Caco-2 (cell line): ENCODE data around the gene IL10. TPM values are rescaled to one million over a fixed set of nuclear protein-coding genes. Genes with fewer than 3 reads are reported as not detected.

Experiments used
- BruUV-seq: library from RNA; stranded (reverse); fragments of 400-500 nt; replicated peaks from 2 replicates; lab custom pipeline; 2021; lab: Mats Ljungman, UMichigan
- CTCF ChIA-PET: fragments of 300-600 bp; sonication (Branson Sonifier 250); formaldehyde crosslinking; loops from one replicate; lab custom pipeline; 2022; ENCODE audit warnings: antibody characterized with exemption; lab: Charles Lee
- POLR2A ChIA-PET: fragments of 300-600 bp; sonication (Branson Sonifier 250); formaldehyde crosslinking; loops from one replicate; lab custom pipeline; 2022; ENCODE audit warnings: antibody characterized with exemption; lab: Charles Lee
- DNase-seq, 2 experiments: peaks; one replicate each; pipeline versions ENCODE4 v3.0.0 to v3.0.0-alpha.2; 2020 to 2022
- H3K27me3 ChIP-seq: replicated peaks from 2 replicates; pipeline ENCODE4 v1.6.0; 2011; ENCODE audit warnings: low read length; ENCODE audit not compliant: control insufficient read depth, insufficient read depth
- H3K36me3 ChIP-seq: 2 replicates; pipeline ENCODE4 v1.5.1; 2011; ENCODE audit warnings: low read length; ENCODE audit not compliant: control insufficient read depth, insufficient read depth
- H3K4me1 ChIP-seq: fragments of 250-450 bp; sonication (Bioruptor Pico); 2 replicates; pipeline ENCODE4 v1.5.1; 2020; ENCODE audit warnings: mild to moderate bottlenecking
- H3K4me3 ChIP-seq: 2 replicates; pipeline ENCODE4 v1.5.1; 2011; ENCODE audit warnings: low read depth, mild to moderate bottlenecking, control low read depth, low read length
- H3K9me3 ChIP-seq: fragments of 250-450 bp; sonication (Bioruptor Pico); 2 replicates; pipeline ENCODE4 v1.5.1; 2020; ENCODE audit warnings: mild to moderate bottlenecking, moderate library complexity
- H3K27ac Mint-ChIP-seq: one replicate; pipeline ENCODE4 v1.8.0; 2022; ENCODE audit warnings: mixed read lengths; ENCODE audit not compliant: unreplicated experiment
- H3K27me3 Mint-ChIP-seq: one replicate; pipeline ENCODE4 v1.8.0; 2022; ENCODE audit warnings: mixed read lengths; ENCODE audit not compliant: insufficient read depth, unreplicated experiment
- H3K36me3 Mint-ChIP-seq: one replicate; pipeline ENCODE4 v1.8.0; 2022; ENCODE audit warnings: mild to moderate bottlenecking, mixed read lengths; ENCODE audit not compliant: insufficient read depth, unreplicated experiment
- H3K4me1 Mint-ChIP-seq: one replicate; pipeline ENCODE4 v1.8.0; 2022; ENCODE audit warnings: low read depth, mixed read lengths; ENCODE audit not compliant: unreplicated experiment
- H3K4me3 Mint-ChIP-seq: one replicate; pipeline ENCODE4 v1.8.0; 2022; ENCODE audit warnings: mild to moderate bottlenecking, moderate library complexity, mixed read lengths; ENCODE audit not compliant: unreplicated experiment
- H3K9me3 Mint-ChIP-seq: one replicate; pipeline ENCODE4 v1.8.0; 2022; ENCODE audit warnings: mixed read lengths; ENCODE audit not compliant: unreplicated experiment
- intact Hi-C: fragments of 100-400 bp; cut with micrococcal nuclease; formaldehyde crosslinking; loops from one replicate; pipeline ENCODE4 v1.10.0; 2022; ENCODE audit not compliant: unreplicated experiment
- total RNA-seq: library from RNA; stranded (reverse); gene quantifications from 2 replicates; pipeline ENCODE4 v1.2.3, GENCODE V29; 2022
- TF ChIP-seq, protein P1 (sequence below), 2 experiments: fragments of 200-600 bp in 1 of 2; IDR thresholded peaks; 1 replicate in 1 of 2; 2 replicates in 1 of 2; pipeline versions ENCODE4 v1.5.1 to v1.8.0; 2011 to 2022; ENCODE audit warnings: antibody characterized with exemption in 1 of 2, control low read depth in 1 of 2, inconsistent platforms in 1 of 2, low read depth in 1 of 2, low read length in 1 of 2, mild to moderate bottlenecking in 1 of 2, moderate library complexity in 1 of 2; ENCODE audit not compliant: insufficient read depth in 1 of 2, severe bottlenecking in 1 of 2, unreplicated experiment in 1 of 2

IL10 gene
- total RNA-seq, 1 experiment from 2014 or later, result not detected

DNA sequence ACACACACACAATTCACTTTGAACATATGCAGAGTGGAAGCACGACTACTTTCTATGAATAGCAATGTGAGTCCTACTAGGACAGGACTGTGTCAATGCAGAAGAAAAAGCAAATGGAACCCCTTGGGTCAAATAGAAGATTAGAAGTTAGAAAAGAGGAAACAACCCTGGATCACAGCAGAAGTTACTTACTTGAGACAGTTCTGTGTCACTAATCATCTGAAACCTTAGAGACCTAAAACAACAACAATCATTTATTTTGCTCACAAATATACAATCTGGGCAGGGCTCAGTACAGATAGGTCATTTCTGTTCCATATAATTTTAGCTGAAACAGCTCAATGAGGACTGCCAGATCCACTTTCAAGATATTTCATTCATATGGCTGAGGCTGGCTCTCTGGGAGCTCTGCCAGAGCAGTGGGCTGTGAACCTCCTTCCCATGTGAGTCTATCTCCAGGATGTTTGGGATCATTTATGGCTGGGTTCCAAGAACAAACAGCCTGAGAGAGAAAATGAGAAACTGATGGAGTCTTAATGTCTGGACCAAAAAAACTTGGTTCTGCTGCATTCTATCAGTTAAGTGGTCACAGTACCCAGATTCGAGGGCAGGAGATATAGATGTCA lies 42.5 kb upstream of the IL10 start:
- ChIA-PET CTCF (no interaction called here), POLR2A (no interaction called here)
- no peak overlapping the region for H3K27ac Mint-ChIP-seq
- TF ChIP-seq, protein P1, sequence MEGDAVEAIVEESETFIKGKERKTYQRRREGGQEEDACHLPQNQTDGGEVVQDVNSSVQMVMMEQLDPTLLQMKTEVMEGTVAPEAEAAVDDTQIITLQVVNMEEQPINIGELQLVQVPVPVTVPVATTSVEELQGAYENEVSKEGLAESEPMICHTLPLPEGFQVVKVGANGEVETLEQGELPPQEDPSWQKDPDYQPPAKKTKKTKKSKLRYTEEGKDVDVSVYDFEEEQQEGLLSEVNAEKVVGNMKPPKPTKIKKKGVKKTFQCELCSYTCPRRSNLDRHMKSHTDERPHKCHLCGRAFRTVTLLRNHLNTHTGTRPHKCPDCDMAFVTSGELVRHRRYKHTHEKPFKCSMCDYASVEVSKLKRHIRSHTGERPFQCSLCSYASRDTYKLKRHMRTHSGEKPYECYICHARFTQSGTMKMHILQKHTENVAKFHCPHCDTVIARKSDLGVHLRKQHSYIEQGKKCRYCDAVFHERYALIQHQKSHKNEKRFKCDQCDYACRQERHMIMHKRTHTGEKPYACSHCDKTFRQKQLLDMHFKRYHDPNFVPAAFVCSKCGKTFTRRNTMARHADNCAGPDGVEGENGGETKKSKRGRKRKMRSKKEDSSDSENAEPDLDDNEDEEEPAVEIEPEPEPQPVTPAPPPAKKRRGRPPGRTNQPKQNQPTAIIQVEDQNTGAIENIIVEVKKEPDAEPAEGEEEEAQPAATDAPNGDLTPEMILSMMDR (IDR thresholded peaks at IDR 0.05; ENCODE audit: insufficient read depth in 1 of 2, low read depth in 1 of 2, low read length in 1 of 2, severe bottlenecking in 1 of 2, unreplicated experiment in 1 of 2), result no peak
- no peaks in the 10 kb centered on the region for H3K36me3 ChIP-seq
- no peaks in the 10 kb centered on the region for H3K36me3 Mint-ChIP-seq
- intact Hi-C loops, result no loop called here
- H3K4me3 ChIP-seq, result no peak overlapping the region
- H3K27me3 Mint-ChIP-seq, result peaks cover 5% of the 10 kb centered on the region
- no peaks in the 10 kb centered on the region for H3K4me1 ChIP-seq
- no peaks in the 10 kb centered on the region for H3K4me1 Mint-ChIP-seq
- no peaks in the 10 kb centered on the region for H3K9me3 ChIP-seq
- no peak for DNase-seq
- no peaks in the 10 kb centered on the region for H3K27me3 ChIP-seq
- no peaks in the 10 kb centered on the region for H3K9me3 Mint-ChIP-seq
- BruUV-seq, result no TSS peak
- H3K4me3 Mint-ChIP-seq, result no peak overlapping the region

- ChIA-PET POLR2A (no interaction called here), CTCF (no interaction called here)
- H3K27me3 Mint-ChIP-seq, result peaks cover 5% of the 10 kb centered on the region
- BruUV-seq, result no TSS peak
- TF ChIP-seq, protein P1 (IDR thresholded peaks at IDR 0.05; ENCODE audit: insufficient read depth in 1 of 2, low read depth in 1 of 2, low read length in 1 of 2, severe bottlenecking in 1 of 2, unreplicated experiment in 1 of 2), result no peak
- H3K36me3 ChIP-seq, result no peaks in the 10 kb centered on the region
- H3K36me3 Mint-ChIP-seq, result no peaks in the 10 kb centered on the region
- no peak overlapping the region for H3K27ac Mint-ChIP-seq
- intact Hi-C loops, result no loop called here
- no peak overlapping the region for H3K4me3 ChIP-seq
- no peaks in the 10 kb centered on the region for H3K9me3 Mint-ChIP-seq
- H3K9me3 ChIP-seq, result no peaks in the 10 kb centered on the region
- DNase-seq, result no peak
- H3K4me1 Mint-ChIP-seq, result no peaks in the 10 kb centered on the region
- H3K4me1 ChIP-seq, result no peaks in the 10 kb centered on the region
- H3K4me3 Mint-ChIP-seq, result no peak overlapping the region
- H3K27me3 ChIP-seq, result no peaks in the 10 kb centered on the region
Observed at GRCh38 chr1:206812471-206812870, 40.2 kb upstream of the IL10 start.

- peaks cover 5% of the 10 kb centered on the region for H3K27me3 Mint-ChIP-seq
- CTCF ChIA-PET, result interaction anchor here (0.5 to 2.1 kb wide), 15 partner anchors 10 to 243 kb away, joined by 3 to 22 read pairs (median 4); no protein-coding TSS in a partner anchor
- H3K4me1 Mint-ChIP-seq, result no peaks in the 10 kb centered on the region
- intact Hi-C loops, result loop anchor here (1.0 to 2.0 kb wide), 3 partner anchors 83 to 173 kb away; no protein-coding TSS in a partner anchor
- H3K36me3 ChIP-seq, result no peaks in the 10 kb centered on the region
- H3K36me3 Mint-ChIP-seq, result no peaks in the 10 kb centered on the region
- H3K9me3 ChIP-seq, result no peaks in the 10 kb centered on the region
- H3K9me3 Mint-ChIP-seq, result no peaks in the 10 kb centered on the region
- TF ChIP-seq, protein P1 (IDR thresholded peaks at IDR 0.05; ENCODE audit: insufficient read depth in 1 of 2, low read depth in 1 of 2, low read length in 1 of 2, severe bottlenecking in 1 of 2, unreplicated experiment in 1 of 2), result peak; percentile 42 to 47
- POLR2A ChIA-PET, result no interaction called here
- H3K4me3 Mint-ChIP-seq, result no peak overlapping the region
- no TSS peak for BruUV-seq
- H3K4me1 ChIP-seq, result no peaks in the 10 kb centered on the region
- DNase-seq, result peak in 1 of 2 experiments; percentile 17
- no peak overlapping the region for H3K27ac Mint-ChIP-seq
- no peaks in the 10 kb centered on the region for H3K27me3 ChIP-seq
- no peak overlapping the region for H3K4me3 ChIP-seq
Observed at GRCh38 chr1:206809504-206810084, 37.3 kb upstream of the IL10 start.
